Kidney (tissue), 14 donors: Measurements from ENCODE around the gene C5orf63. TPM values are rescaled to one million over a fixed set of nuclear protein-coding genes. Genes with fewer than 3 reads are reported as not detected.

Source experiments
- DNase-seq, 5 donors: peaks; one replicate each; pipeline ENCODE4 v3.0.0-alpha.2; 2013 to 2020
- FAIRE-seq: peaks from 2 replicates; lab custom pipeline; 2012; peaks lifted over from hg19 to GRCh38; lab: Jason Lieb, UNC
- H3K27ac ChIP-seq, 2 donors: one replicate each; pipeline ENCODE4 v1.7.0; 2013; ENCODE audit warnings: low read depth in 2 of 2, low read length in 2 of 2, inconsistent platforms in 1 of 2
- H3K27me3 ChIP-seq: one replicate; pipeline ENCODE4 v1.7.1; 2013; ENCODE audit warnings: low read length, inconsistent platforms; ENCODE audit not compliant: control insufficient read depth, insufficient read depth
- H3K36me3 ChIP-seq, 3 donors: one replicate each; pipeline versions ENCODE4 v1.7.0 to v1.7.1; 2013; ENCODE audit warnings: low read length in 3 of 3, control low read depth in 1 of 3, inconsistent platforms in 1 of 3; ENCODE audit not compliant: insufficient read depth in 3 of 3, control insufficient read depth in 2 of 3
- H3K4me1 ChIP-seq, 3 donors: one replicate each; pipeline versions ENCODE4 v1.7.0 to v1.7.1; 2013; ENCODE audit warnings: low read length in 3 of 3, inconsistent platforms in 1 of 3, low read depth in 1 of 3; ENCODE audit not compliant: control insufficient read depth in 2 of 3, insufficient read depth in 2 of 3
- H3K4me3 ChIP-seq, 3 donors: one replicate each; pipeline versions ENCODE4 v1.7.0 to v1.8.1; 2013; ENCODE audit warnings: low read length in 3 of 3, control low read depth in 1 of 3, inconsistent platforms in 1 of 3
- H3K9ac ChIP-seq, 3 donors: one replicate each; pipeline versions ENCODE4 v1.7.0 to v1.7.1; 2013; ENCODE audit warnings: low read length in 3 of 3, control low read depth in 1 of 3, inconsistent platforms in 1 of 3
- H3K9me3 ChIP-seq, 3 donors: one replicate each; pipeline versions ENCODE4 v1.7.0 to v1.7.1; 2013; ENCODE audit warnings: low read length in 3 of 3, control low read depth in 1 of 3, inconsistent platforms in 1 of 3; ENCODE audit not compliant: control insufficient read depth in 2 of 3, insufficient read depth in 1 of 3
- intact Hi-C: fragments of 100-400 bp; cut with DNase I; formaldehyde crosslinking; loops from one replicate; pipeline ENCODE4 v1.11.1; 2022
- polyA plus RNA-seq: library from polyadenylated mRNA; stranded (reverse); fragments of 350-450 nt; fragmentation: Illumina TruSeq; extraction: RNeasy Lipid Tissue Mini Kit (QIAGEN cat#74804); gene quantifications from one replicate; pipeline ENCODE4 v1.2.3, GENCODE V29; 2014; ENCODE audit warnings: low read depth, low replicate concordance; ENCODE audit not compliant: insufficient read depth
- total RNA-seq: library from RNA; stranded (reverse); fragmentation: NEBNext Ultra II Directional; extraction: Animal tissue kit (Norgen Biotek cat#: 25700); gene quantifications from one replicate; pipeline ENCODE4 v1.2.1, GENCODE V29; 2021
- TF ChIP-seq, protein P1 (sequence below): IDR thresholded peaks from 3 replicates; pipeline ENCODE4 v1.5.1; 2012; ENCODE audit warnings: mild to moderate bottlenecking, moderate library complexity, borderline replicate concordance; ENCODE audit not compliant: insufficient read depth; ENCODE audit errors: extremely low read depth
- donor health status: control.
- donor health status: control.
- donor health status: control.
- donor health status: control.
- donor health status: control.
- donor health status: DM: yes; HTN: yes; CAD: no.
- donor health status: Normal renal cell carcinoma (clear cell type).

Gene C5orf63
- total and polyA plus RNA-seq, 2 donors from 2014 or later, result 5.8 to 8.5 TPM

DNA sequence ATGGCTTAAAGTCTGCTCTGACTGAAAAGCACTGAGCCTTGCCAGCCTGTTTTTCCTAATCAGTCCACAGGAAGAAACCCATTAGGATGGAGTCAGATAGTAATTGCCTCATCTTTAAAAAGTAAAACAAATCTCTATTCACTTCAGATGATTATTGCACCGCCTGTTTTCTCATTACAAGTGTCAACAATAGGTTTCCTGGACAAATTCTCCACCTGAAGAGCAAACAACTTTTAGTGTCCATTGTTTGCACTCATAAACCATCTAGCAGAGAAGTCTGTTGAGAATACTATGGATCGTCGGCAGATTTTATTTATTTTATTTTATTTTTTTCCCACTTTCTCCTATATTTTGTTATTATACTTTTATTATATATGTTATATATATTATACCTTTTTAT is 20.3 kb downstream of the C5orf63 start:
- no peaks in the 10 kb centered on the region for H3K9me3 ChIP-seq
- FAIRE-seq, result no peak
- H3K27ac ChIP-seq, result no peak overlapping the region
- H3K27me3 ChIP-seq, result no peaks in the 10 kb centered on the region
- H3K9ac ChIP-seq, result no peak overlapping the region
- no peaks in the 10 kb centered on the region for H3K4me1 ChIP-seq
- TF ChIP-seq, protein P1, sequence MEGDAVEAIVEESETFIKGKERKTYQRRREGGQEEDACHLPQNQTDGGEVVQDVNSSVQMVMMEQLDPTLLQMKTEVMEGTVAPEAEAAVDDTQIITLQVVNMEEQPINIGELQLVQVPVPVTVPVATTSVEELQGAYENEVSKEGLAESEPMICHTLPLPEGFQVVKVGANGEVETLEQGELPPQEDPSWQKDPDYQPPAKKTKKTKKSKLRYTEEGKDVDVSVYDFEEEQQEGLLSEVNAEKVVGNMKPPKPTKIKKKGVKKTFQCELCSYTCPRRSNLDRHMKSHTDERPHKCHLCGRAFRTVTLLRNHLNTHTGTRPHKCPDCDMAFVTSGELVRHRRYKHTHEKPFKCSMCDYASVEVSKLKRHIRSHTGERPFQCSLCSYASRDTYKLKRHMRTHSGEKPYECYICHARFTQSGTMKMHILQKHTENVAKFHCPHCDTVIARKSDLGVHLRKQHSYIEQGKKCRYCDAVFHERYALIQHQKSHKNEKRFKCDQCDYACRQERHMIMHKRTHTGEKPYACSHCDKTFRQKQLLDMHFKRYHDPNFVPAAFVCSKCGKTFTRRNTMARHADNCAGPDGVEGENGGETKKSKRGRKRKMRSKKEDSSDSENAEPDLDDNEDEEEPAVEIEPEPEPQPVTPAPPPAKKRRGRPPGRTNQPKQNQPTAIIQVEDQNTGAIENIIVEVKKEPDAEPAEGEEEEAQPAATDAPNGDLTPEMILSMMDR, result no peak
- intact Hi-C loops, result no loop called here
- no peaks in the 10 kb centered on the region for H3K36me3 ChIP-seq
- no peak overlapping the region for H3K4me3 ChIP-seq
- no peak for DNase-seq

DNA sequence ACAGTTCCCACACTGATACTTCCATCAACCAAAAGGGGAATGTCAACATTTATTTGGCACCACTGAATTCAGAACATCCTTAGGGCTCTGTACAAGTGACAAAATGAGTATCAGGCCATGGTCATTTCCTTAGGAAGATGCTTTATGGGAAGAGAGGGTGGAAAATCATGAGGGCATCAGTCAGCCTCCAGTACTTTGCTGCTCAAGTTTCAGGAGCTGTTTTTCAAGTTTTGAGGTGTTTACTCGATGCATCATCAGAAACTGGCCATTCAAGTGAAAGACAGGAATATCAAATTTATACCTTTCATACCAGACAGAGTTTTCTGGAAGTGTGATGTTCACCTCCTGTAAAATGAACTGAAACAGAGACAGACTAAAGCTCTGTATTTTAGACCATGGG is 21.7 kb downstream of the C5orf63 start:
- H3K9me3 ChIP-seq, result no peaks in the 10 kb centered on the region
- H3K27ac ChIP-seq, result no peak overlapping the region
- FAIRE-seq (no peak), DNase-seq (no peak)
- no peak overlapping the region for H3K4me3 ChIP-seq
- H3K36me3 ChIP-seq, result no peaks in the 10 kb centered on the region
- H3K4me1 ChIP-seq, result no peaks in the 10 kb centered on the region
- intact Hi-C loops, result no loop called here
- no peaks in the 10 kb centered on the region for H3K27me3 ChIP-seq
- TF ChIP-seq, protein P1, result no peak
- H3K9ac ChIP-seq, result no peak overlapping the region

DNA sequence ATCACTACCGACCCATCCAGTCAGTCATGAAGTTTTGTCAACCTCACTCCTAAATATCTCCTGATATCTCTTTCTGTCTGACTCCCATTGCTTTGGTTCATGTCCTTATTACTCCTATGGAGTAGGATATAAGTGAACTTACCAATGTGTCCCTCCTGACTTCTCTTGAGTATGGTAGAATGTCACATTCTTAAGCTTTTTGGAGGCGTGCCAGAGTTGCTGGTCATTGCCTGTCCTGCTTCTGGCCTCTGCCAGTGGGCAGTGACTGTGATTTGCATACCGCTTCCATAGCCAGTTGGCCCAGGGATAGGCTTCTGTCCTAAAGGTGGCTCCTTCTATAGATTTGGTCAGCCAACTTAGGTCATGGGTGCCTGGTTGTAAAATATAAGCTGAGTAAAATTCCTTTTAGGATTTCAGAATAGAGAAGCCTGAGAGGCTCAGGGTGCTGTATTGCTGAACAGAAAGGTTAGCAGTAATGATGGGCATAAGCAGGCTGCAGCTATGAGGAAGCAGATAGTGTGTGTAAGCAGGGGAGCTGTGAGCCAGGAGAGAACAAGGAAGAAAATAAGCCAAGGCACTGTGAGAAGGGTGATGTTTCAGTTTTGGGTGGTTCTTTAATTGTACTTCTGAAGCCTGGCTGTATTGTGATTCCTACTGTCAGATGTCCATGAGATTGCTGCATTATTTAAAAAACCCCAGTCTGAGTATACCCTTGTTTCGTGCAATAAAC is 26.8 kb downstream of the C5orf63 start:
- Histone ChIP-seq H3K27ac (no peak overlapping the region), H3K4me3 (no peak overlapping the region), H3K9me3 (no peaks in the 10 kb centered on the region), H3K9ac (no peak overlapping the region), H3K4me1 (no peaks in the 10 kb centered on the region), H3K36me3 (no peaks in the 10 kb centered on the region), H3K27me3 (no peaks in the 10 kb centered on the region)
- no peak for DNase-seq
- no peak for FAIRE-seq
- TF ChIP-seq, protein P1, result no peak
- intact Hi-C loops, result no loop called here
